ENCODE results near the gene TNS4. TPM values are rescaled to one million over a fixed set of nuclear protein-coding genes. Genes with fewer than 3 reads are reported as not detected.

The TNS4 gene
- total and polyA plus RNA-seq, 8 donors: 0.03 to 1.6 (median 0.18) TPM; not detected in 2

GRCh38 chr17:40516581-40517285, 15.3 kb upstream of the TNS4 start:
- H3K4me1 ChIP-seq: peaks cover 7 to 46% of the 10 kb centered on the region in 2 donors
- H3K9me3 ChIP-seq: no peaks in the 10 kb centered on the region
- no peaks in the 10 kb centered on the region for H3K27me3 ChIP-seq
- no peak for TF ChIP-seq CTCF (IDR thresholded peaks at IDR 0.05)
- no peak overlapping the region for H3K4me3 ChIP-seq
- no peak overlapping the region for H3K27ac ChIP-seq
- intact Hi-C loops (cut with DNase I): no loop called here
- ATAC-seq (no peak), DNase-seq (peak in 1 of 4 donors; percentile 28)
- no peaks in the 10 kb centered on the region for H3K36me3 ChIP-seq

- Histone ChIP-seq H3K9me3 (no peaks in the 10 kb centered on the region), H3K4me1 (peaks cover 8 to 46% of the 10 kb centered on the region in 2 donors), H3K36me3 (no peaks in the 10 kb centered on the region), H3K27ac (no peak overlapping the region), H3K4me3 (no peak overlapping the region), H3K27me3 (no peaks in the 10 kb centered on the region)
- ATAC-seq (no peak), DNase-seq (peak in 1 of 4 donors; percentile 24)
- intact Hi-C loops (cut with DNase I): no loop called here
- no peak for TF ChIP-seq CTCF (IDR thresholded peaks at IDR 0.05)
Measured at GRCh38 chr17:40515491-40516041, 14.1 kb upstream of the TNS4 start.

GRCh38 chr17:40515011-40515410, 13.6 kb upstream of the TNS4 start:
- Histone ChIP-seq H3K36me3 (no peaks in the 10 kb centered on the region), H3K27ac (no peak overlapping the region), H3K27me3 (no peaks in the 10 kb centered on the region), H3K4me3 (no peak overlapping the region), H3K4me1 (peaks cover 8 to 46% of the 10 kb centered on the region in 2 donors), H3K9me3 (no peaks in the 10 kb centered on the region)
- TF ChIP-seq CTCF (IDR thresholded peaks at IDR 0.05): no peak
- intact Hi-C loops (cut with DNase I): no loop called here
- DNase-seq (peak in 1 of 4 donors; percentile 4), ATAC-seq (no peak)

- Histone ChIP-seq H3K4me1 (peaks cover 8 to 46% of the 10 kb centered on the region in 2 donors), H3K27me3 (no peaks in the 10 kb centered on the region), H3K27ac (no peak overlapping the region), H3K9me3 (no peaks in the 10 kb centered on the region), H3K4me3 (no peak overlapping the region), H3K36me3 (no peaks in the 10 kb centered on the region)
- intact Hi-C loops (cut with DNase I): no loop called here
- ATAC-seq: no peak
- TF ChIP-seq CTCF (IDR thresholded peaks at IDR 0.05): no peak
- peak in 1 of 4 donors; percentile 9 for DNase-seq
Measured at GRCh38 chr17:40514013-40514875, 12.8 kb upstream of the TNS4 start.
